WTC11 (cell line): ENCODE measurements around the gene EDN1. TPM values are rescaled to one million over a fixed set of nuclear protein-coding genes. Genes with fewer than 3 reads are reported as not detected.

Source experiments
- ATAC-seq: fragments of 200-7000 bp; cut with Tn5 transposase; 2 replicates; pipeline ENCODE4 v1.10.0; 2021; ENCODE audit warnings: mild to moderate bottlenecking, moderate library complexity
- CTCF ChIA-PET: fragments of 300-600 bp; sonication (Branson Sonifier 250); formaldehyde crosslinking; loops from one replicate; lab custom pipeline; 2021; ENCODE audit warnings: antibody characterized with exemption; lab: Charles Lee
- POLR2A ChIA-PET: fragments of 350-600 bp; sonication (Branson Sonifier 250); formaldehyde crosslinking; loops from one replicate; lab custom pipeline; 2021; ENCODE audit warnings: antibody characterized with exemption; lab: Charles Lee
- DNase-seq: peaks from one replicate; pipeline ENCODE4 v3.0.0; 2021; ENCODE audit warnings: low spot score
- H3K27ac Mint-ChIP-seq: 2 replicates; pipeline ENCODE4 v1.8.0; 2021; ENCODE audit warnings: mixed read lengths
- H3K27me3 Mint-ChIP-seq: 2 replicates; pipeline ENCODE4 v1.8.0; 2021; ENCODE audit warnings: low read depth, mild to moderate bottlenecking, moderate library complexity, mixed read lengths
- H3K36me3 Mint-ChIP-seq: 2 replicates; pipeline ENCODE4 v1.8.0; 2021; ENCODE audit warnings: mixed read lengths
- H3K4me1 Mint-ChIP-seq: 2 replicates; pipeline ENCODE4 v1.8.0; 2022; ENCODE audit warnings: mixed read lengths
- H3K4me3 Mint-ChIP-seq: 2 replicates; pipeline ENCODE4 v1.8.0; 2021; ENCODE audit warnings: mild to moderate bottlenecking, moderate library complexity, mixed read lengths
- H3K9me3 Mint-ChIP-seq: 2 replicates; pipeline ENCODE4 v1.8.0; 2021; ENCODE audit warnings: mixed read lengths
- ATF1 ChIP-seq: sonication (generic); formaldehyde crosslinking; IDR thresholded peaks from 2 replicates; pipeline ENCODE4 v1.8.1; 2023; ENCODE audit warnings: mild to moderate bottlenecking, moderate library complexity, missing genetic modification reagents
- CREM ChIP-seq: sonication (generic); formaldehyde crosslinking; IDR thresholded peaks from 2 replicates; pipeline ENCODE4 v1.8.1; 2022; ENCODE audit warnings: mild to moderate bottlenecking, missing genetic modification reagents, moderate library complexity
- EMX1 ChIP-seq: fragments of 250-450 bp; sonication (Bioruptor Pico); IDR thresholded peaks from 2 replicates; pipeline ENCODE4 v1.8.0; 2021; ENCODE audit warnings: mild to moderate bottlenecking
- FOXK1 ChIP-seq: sonication (generic); formaldehyde crosslinking; IDR thresholded peaks from 2 replicates; pipeline ENCODE4 v1.8.0; 2022; ENCODE audit warnings: mild to moderate bottlenecking, moderate library complexity, missing genetic modification reagents
- GRHL2 ChIP-seq: fragments of 250-450 bp; sonication (Bioruptor Pico); IDR thresholded peaks from 2 replicates; pipeline ENCODE4 v1.8.0; 2022; ENCODE audit warnings: mild to moderate bottlenecking, moderate library complexity; ENCODE audit not compliant: insufficient replicate concordance, severe bottlenecking
- GTF2I ChIP-seq: fragments of 250-450 bp; sonication (Bioruptor Pico); conservative IDR thresholded peaks from 2 replicates; pipeline ENCODE4 v1.4.0; 2021; ENCODE audit warnings: mild to moderate bottlenecking
- MYBL2 ChIP-seq: sonication (generic); formaldehyde crosslinking; IDR thresholded peaks from 2 replicates; pipeline ENCODE4 v1.8.1; 2023; ENCODE audit warnings: mild to moderate bottlenecking, moderate library complexity, missing genetic modification reagents
- NFATC4 ChIP-seq: fragments of 250-450 bp; sonication (Bioruptor Pico); IDR thresholded peaks from 2 replicates; pipeline ENCODE4 v1.9.0; 2021; ENCODE audit warnings: mild to moderate bottlenecking
- NR1H2 ChIP-seq: sonication (generic); formaldehyde crosslinking; IDR thresholded peaks from 2 replicates; pipeline ENCODE4 v1.9.0; 2021; ENCODE audit warnings: mild to moderate bottlenecking, moderate library complexity, missing genetic modification reagents
- NR2C2 ChIP-seq: sonication (generic); formaldehyde crosslinking; IDR thresholded peaks from 2 replicates; pipeline ENCODE4 v1.8.0; 2022; ENCODE audit warnings: mild to moderate bottlenecking, missing genetic modification reagents
- NR3C1 ChIP-seq: sonication (generic); formaldehyde crosslinking; conservative IDR thresholded peaks from 2 replicates; pipeline ENCODE4 v1.8.1; 2023; ENCODE audit warnings: low read depth, mild to moderate bottlenecking, missing genetic modification reagents
- OVOL2 ChIP-seq: fragments of 250-450 bp; sonication (Bioruptor Pico); IDR thresholded peaks from 2 replicates; pipeline ENCODE4 v1.9.0; 2021; ENCODE audit warnings: mild to moderate bottlenecking, borderline replicate concordance
- SMAD3 ChIP-seq: sonication (generic); formaldehyde crosslinking; IDR thresholded peaks from 2 replicates; pipeline ENCODE4 v1.8.0; 2022; ENCODE audit warnings: missing genetic modification reagents, mild to moderate bottlenecking, borderline replicate concordance
- SMAD4 ChIP-seq: sonication (generic); formaldehyde crosslinking; IDR thresholded peaks from 2 replicates; pipeline ENCODE4 v1.8.0; 2022; ENCODE audit warnings: mild to moderate bottlenecking, missing genetic modification reagents
- ZBTB21 ChIP-seq: sonication (generic); formaldehyde crosslinking; IDR thresholded peaks from 2 replicates; pipeline ENCODE4 v1.8.1; 2023; ENCODE audit warnings: mild to moderate bottlenecking, missing genetic modification reagents, borderline replicate concordance
- ZNF396 ChIP-seq: fragments of 250-450 bp; sonication (Bioruptor Pico); IDR thresholded peaks from 2 replicates; pipeline ENCODE4 v1.8.0; 2021; ENCODE audit warnings: mild to moderate bottlenecking, moderate library complexity, borderline replicate concordance
- ZNF416 ChIP-seq: fragments of 250-450 bp; sonication (Bioruptor Pico); IDR thresholded peaks from 2 replicates; pipeline ENCODE4 v1.9.0; 2021; ENCODE audit warnings: mild to moderate bottlenecking, inconsistent platforms
- total RNA-seq: library from RNA; stranded (reverse); gene quantifications from 3 replicates; pipeline ENCODE4 v1.2.3, GENCODE V29; 2021
- TF ChIP-seq, protein P1 (sequence below): sonication (generic); formaldehyde crosslinking; IDR thresholded peaks from 2 replicates; pipeline ENCODE4 v1.8.1; 2023; ENCODE audit warnings: mild to moderate bottlenecking, missing genetic modification reagents, moderate library complexity
- TF ChIP-seq, protein P2 (sequence below): fragments of 250-450 bp; sonication (Bioruptor Pico); IDR thresholded peaks from 2 replicates; pipeline ENCODE4 v1.9.0; 2021; ENCODE audit warnings: moderate library complexity, mild to moderate bottlenecking, inconsistent platforms, borderline replicate concordance
- TF ChIP-seq, protein P3 (sequence below): fragments of 250-450 bp; sonication (Bioruptor Pico); IDR thresholded peaks from 2 replicates; pipeline ENCODE4 v1.9.0; 2021; ENCODE audit warnings: mild to moderate bottlenecking
- TF ChIP-seq, protein P4 (sequence below): sonication (generic); formaldehyde crosslinking; IDR thresholded peaks from 2 replicates; pipeline ENCODE4 v1.8.0; 2023; ENCODE audit warnings: mild to moderate bottlenecking, missing genetic modification reagents
- TF ChIP-seq, protein P5 (sequence below): fragments of 250-450 bp; sonication (Bioruptor Pico); IDR thresholded peaks from 2 replicates; pipeline ENCODE4 v1.8.0; 2021; ENCODE audit warnings: mild to moderate bottlenecking
- TF ChIP-seq, protein P6 (sequence below): sonication (generic); formaldehyde crosslinking; IDR thresholded peaks from 2 replicates; pipeline ENCODE4 v1.8.1; 2022; ENCODE audit warnings: missing genetic modification reagents, borderline replicate concordance
- TF ChIP-seq, protein P7 (sequence below): sonication (generic); formaldehyde crosslinking; conservative IDR thresholded peaks from 2 replicates; pipeline ENCODE4 v1.8.1; 2022; ENCODE audit warnings: mild to moderate bottlenecking, missing genetic modification reagents

Gene EDN1
- total RNA-seq, 1 experiment from 2014 or later, result 1.0 TPM

DNA sequence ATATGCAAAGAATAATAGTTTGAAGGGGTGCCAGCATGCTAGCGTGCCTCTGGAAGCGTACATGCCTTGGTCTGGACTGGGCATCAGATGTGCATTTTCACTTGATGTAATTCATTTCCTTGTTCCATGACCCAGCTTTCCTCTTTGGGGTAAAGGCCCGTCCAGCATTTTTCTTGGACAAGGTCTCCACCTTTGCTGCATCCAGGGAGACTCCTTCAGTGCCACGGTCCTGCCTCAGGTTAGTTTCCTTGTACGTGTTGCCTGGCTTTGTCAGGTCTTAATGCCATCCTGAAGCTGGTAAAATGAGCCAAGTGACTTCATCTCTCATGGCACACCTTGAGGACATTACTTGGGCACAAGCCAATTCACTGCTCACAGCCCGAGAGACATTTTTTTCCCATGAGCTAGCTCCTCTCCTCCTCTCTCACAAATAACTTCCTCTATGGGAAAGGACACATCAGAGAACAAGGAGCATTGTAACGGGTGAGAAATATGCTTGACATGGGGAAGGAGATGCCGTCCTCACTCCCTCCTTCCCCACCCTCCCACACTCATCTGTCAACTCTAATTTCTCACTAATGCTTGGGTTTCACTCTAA is 23.9 kb downstream of the EDN1 start:
- Mint-ChIP-seq H3K36me3 (peaks cover 15% of the 10 kb centered on the region), H3K27me3 (no peaks in the 10 kb centered on the region; the same call in 1 of the 2 replicates), H3K9me3 (peaks cover 19% of the 10 kb centered on the region), H3K4me3 (no peak overlapping the region), H3K4me1 (no peaks in the 10 kb centered on the region), H3K27ac (no peak overlapping the region)
- DNase-seq, result no peak
- ChIA-PET POLR2A (no interaction called here), CTCF (no interaction called here)
- TF ChIP-seq FOXK1 (CRISPR knock-in tag), result no peak
- no peak for TF ChIP-seq NR1H2
- no peak for TF ChIP-seq ZBTB21
- TF ChIP-seq NR3C1 (CRISPR knock-in tag), result no peak
- no peak for TF ChIP-seq GRHL2 (CRISPR knock-in tag)
- no peak for TF ChIP-seq NR2C2 (CRISPR knock-in tag)
- TF ChIP-seq, protein P1, sequence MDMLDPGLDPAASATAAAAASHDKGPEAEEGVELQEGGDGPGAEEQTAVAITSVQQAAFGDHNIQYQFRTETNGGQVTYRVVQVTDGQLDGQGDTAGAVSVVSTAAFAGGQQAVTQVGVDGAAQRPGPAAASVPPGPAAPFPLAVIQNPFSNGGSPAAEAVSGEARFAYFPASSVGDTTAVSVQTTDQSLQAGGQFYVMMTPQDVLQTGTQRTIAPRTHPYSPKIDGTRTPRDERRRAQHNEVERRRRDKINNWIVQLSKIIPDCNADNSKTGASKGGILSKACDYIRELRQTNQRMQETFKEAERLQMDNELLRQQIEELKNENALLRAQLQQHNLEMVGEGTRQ (CRISPR knock-in tag), result no peak
- TF ChIP-seq ZNF396, result no peak
- no peak for TF ChIP-seq EMX1 (CRISPR knock-in tag)
- TF ChIP-seq, protein P2, sequence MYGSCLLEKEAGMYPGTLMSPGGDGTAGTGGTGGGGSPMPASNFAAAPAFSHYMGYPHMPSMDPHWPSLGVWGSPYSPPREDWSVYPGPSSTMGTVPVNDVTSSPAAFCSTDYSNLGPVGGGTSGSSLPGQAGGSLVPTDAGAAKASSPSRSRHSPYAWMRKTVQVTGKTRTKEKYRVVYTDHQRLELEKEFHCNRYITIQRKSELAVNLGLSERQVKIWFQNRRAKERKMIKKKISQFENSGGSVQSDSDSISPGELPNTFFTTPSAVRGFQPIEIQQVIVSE (CRISPR knock-in tag), result no peak
- no peak for TF ChIP-seq CREM (CRISPR knock-in tag)
- TF ChIP-seq, protein P3, sequence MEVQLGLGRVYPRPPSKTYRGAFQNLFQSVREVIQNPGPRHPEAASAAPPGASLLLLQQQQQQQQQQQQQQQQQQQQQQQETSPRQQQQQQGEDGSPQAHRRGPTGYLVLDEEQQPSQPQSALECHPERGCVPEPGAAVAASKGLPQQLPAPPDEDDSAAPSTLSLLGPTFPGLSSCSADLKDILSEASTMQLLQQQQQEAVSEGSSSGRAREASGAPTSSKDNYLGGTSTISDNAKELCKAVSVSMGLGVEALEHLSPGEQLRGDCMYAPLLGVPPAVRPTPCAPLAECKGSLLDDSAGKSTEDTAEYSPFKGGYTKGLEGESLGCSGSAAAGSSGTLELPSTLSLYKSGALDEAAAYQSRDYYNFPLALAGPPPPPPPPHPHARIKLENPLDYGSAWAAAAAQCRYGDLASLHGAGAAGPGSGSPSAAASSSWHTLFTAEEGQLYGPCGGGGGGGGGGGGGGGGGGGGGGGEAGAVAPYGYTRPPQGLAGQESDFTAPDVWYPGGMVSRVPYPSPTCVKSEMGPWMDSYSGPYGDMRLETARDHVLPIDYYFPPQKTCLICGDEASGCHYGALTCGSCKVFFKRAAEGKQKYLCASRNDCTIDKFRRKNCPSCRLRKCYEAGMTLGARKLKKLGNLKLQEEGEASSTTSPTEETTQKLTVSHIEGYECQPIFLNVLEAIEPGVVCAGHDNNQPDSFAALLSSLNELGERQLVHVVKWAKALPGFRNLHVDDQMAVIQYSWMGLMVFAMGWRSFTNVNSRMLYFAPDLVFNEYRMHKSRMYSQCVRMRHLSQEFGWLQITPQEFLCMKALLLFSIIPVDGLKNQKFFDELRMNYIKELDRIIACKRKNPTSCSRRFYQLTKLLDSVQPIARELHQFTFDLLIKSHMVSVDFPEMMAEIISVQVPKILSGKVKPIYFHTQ (CRISPR knock-in tag), result no peak
- no peak for TF ChIP-seq SMAD4 (CRISPR knock-in tag)
- ATAC-seq, result no peak

DNA sequence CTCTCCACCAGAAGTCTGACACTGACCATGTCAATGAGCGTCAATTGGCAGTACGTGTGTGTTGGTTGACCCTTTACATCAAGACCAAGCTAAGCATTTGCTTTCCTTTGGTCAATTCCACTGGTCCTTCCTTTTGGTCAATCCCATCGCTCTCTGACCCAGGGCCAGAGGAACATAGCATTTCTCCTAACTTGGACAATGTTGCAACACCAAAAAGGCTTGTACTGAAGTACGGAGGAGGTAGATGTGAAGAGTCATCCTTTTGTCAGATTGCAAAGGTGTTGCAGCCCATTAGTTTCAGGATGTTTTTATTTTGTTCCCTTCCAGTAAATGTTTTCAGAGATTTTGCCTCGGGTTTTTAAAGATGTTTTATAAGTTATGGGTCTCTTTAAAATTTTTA is 24.6 kb downstream of the EDN1 start:
- H3K27ac Mint-ChIP-seq, result no peak overlapping the region
- peaks cover 26% of the 10 kb centered on the region for H3K9me3 Mint-ChIP-seq
- no peaks in the 10 kb centered on the region for H3K4me1 Mint-ChIP-seq
- no peak for DNase-seq
- no peaks in the 10 kb centered on the region; the same call in 1 of the 2 replicates for H3K27me3 Mint-ChIP-seq
- CTCF ChIA-PET, result no interaction called here
- H3K4me3 Mint-ChIP-seq, result no peak overlapping the region
- POLR2A ChIA-PET, result no interaction called here
- H3K36me3 Mint-ChIP-seq, result peaks cover 21% of the 10 kb centered on the region
- TF ChIP-seq OVOL2 (CRISPR knock-in tag) (no peak), ATF1 (CRISPR knock-in tag) (no peak), MYBL2 (CRISPR knock-in tag) (no peak), ZNF416 (CRISPR knock-in tag) (no peak), NFATC4 (no peak), SMAD3 (CRISPR knock-in tag) (no peak), GTF2I (CRISPR knock-in tag) (no peak)
- TF ChIP-seq, protein P4, sequence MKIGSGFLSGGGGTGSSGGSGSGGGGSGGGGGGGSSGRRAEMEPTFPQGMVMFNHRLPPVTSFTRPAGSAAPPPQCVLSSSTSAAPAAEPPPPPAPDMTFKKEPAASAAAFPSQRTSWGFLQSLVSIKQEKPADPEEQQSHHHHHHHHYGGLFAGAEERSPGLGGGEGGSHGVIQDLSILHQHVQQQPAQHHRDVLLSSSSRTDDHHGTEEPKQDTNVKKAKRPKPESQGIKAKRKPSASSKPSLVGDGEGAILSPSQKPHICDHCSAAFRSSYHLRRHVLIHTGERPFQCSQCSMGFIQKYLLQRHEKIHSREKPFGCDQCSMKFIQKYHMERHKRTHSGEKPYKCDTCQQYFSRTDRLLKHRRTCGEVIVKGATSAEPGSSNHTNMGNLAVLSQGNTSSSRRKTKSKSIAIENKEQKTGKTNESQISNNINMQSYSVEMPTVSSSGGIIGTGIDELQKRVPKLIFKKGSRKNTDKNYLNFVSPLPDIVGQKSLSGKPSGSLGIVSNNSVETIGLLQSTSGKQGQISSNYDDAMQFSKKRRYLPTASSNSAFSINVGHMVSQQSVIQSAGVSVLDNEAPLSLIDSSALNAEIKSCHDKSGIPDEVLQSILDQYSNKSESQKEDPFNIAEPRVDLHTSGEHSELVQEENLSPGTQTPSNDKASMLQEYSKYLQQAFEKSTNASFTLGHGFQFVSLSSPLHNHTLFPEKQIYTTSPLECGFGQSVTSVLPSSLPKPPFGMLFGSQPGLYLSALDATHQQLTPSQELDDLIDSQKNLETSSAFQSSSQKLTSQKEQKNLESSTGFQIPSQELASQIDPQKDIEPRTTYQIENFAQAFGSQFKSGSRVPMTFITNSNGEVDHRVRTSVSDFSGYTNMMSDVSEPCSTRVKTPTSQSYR, result no peak
- TF ChIP-seq, protein P5, sequence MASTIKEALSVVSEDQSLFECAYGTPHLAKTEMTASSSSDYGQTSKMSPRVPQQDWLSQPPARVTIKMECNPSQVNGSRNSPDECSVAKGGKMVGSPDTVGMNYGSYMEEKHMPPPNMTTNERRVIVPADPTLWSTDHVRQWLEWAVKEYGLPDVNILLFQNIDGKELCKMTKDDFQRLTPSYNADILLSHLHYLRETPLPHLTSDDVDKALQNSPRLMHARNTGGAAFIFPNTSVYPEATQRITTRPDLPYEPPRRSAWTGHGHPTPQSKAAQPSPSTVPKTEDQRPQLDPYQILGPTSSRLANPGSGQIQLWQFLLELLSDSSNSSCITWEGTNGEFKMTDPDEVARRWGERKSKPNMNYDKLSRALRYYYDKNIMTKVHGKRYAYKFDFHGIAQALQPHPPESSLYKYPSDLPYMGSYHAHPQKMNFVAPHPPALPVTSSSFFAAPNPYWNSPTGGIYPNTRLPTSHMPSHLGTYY (CRISPR knock-in tag), result no peak
- TF ChIP-seq, protein P6, sequence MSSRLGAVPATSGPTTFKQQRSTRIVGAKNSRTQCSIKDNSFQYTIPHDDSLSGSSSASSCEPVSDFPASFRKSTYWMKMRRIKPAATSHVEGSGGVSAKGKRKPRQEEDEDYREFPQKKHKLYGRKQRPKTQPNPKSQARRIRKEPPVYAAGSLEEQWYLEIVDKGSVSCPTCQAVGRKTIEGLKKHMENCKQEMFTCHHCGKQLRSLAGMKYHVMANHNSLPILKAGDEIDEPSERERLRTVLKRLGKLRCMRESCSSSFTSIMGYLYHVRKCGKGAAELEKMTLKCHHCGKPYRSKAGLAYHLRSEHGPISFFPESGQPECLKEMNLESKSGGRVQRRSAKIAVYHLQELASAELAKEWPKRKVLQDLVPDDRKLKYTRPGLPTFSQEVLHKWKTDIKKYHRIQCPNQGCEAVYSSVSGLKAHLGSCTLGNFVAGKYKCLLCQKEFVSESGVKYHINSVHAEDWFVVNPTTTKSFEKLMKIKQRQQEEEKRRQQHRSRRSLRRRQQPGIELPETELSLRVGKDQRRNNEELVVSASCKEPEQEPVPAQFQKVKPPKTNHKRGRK (CRISPR knock-in tag), result no peak
- TF ChIP-seq, protein P7, sequence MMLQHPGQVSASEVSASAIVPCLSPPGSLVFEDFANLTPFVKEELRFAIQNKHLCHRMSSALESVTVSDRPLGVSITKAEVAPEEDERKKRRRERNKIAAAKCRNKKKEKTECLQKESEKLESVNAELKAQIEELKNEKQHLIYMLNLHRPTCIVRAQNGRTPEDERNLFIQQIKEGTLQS (CRISPR knock-in tag), result no peak
- no peak for ATAC-seq
